ENCODE data around the gene HYCC1.

The HYCC1 gene

GRCh38 chr7:23016345-23017253 lies 2.7 kb upstream of the HYCC1 start:
- no peak for DNase-seq

GRCh38 chr7:23014681-23015080 lies 751 bp upstream of the HYCC1 start:
- no peak for DNase-seq

- peak in 29 of 51 donors; percentile 3 to 44 (median 23) for DNase-seq
Measured at GRCh38 chr7:23012908-23013714, 819 bp downstream of the HYCC1 start.

- DNase-seq: peak in 1 of 51 donors; percentile 43
Measured at GRCh38 chr7:23012186-23012585, 1.7 kb downstream of the HYCC1 start.

GRCh38 chr7:23011222-23011924 lies 2.6 kb downstream of the HYCC1 start:
- DNase-seq: no peak

GRCh38 chr7:23009303-23009702 lies 4.6 kb downstream of the HYCC1 start:
- DNase-seq: no peak

GRCh38 chr7:23004247-23004520 lies 9.7 kb downstream of the HYCC1 start:
- no peak for DNase-seq

GRCh38 chr7:23003505-23004246 lies 10.3 kb downstream of the HYCC1 start:
- no peak for DNase-seq

GRCh38 chr7:23002698-23003097 lies 11.2 kb downstream of the HYCC1 start:
- no peak for DNase-seq

- no peak for DNase-seq
Measured at GRCh38 chr7:23001610-23002009, 12.3 kb downstream of the HYCC1 start.

GRCh38 chr7:23000597-23001360 lies 13.2 kb downstream of the HYCC1 start:
- DNase-seq: no peak

- no peak for DNase-seq
Measured at GRCh38 chr7:22998519-22998896, 15.4 kb downstream of the HYCC1 start.

GRCh38 chr7:22997871-22998518 lies 15.9 kb downstream of the HYCC1 start:
- no peak for DNase-seq

GRCh38 chr7:22996470-22996869 lies 17.5 kb downstream of the HYCC1 start:
- no peak for DNase-seq

- no peak for DNase-seq
Measured at GRCh38 chr7:22995011-22995410, 18.9 kb downstream of the HYCC1 start.

GRCh38 chr7:22992874-22993840 lies 20.8 kb downstream of the HYCC1 start:
- DNase-seq: no peak

- no peak for DNase-seq
Measured at GRCh38 chr7:22990588-22990949, 23.4 kb downstream of the HYCC1 start.

- no peak for DNase-seq
Measured at GRCh38 chr7:22989643-22990587, 24.0 kb downstream of the HYCC1 start.

All from hypothalamus (tissue), 51 donors.